H1 (cell line): Measurements from ENCODE around the gene SLC48A1. TPM values are rescaled to one million over a fixed set of nuclear protein-coding genes. Genes with fewer than 3 reads are reported as not detected.
A peak's percentile ranks its signal among the peaks of the same experiment; 100 is the strongest.

Experiments
- BACH1 ChIP-seq: IDR thresholded peaks from 2 replicates; pipeline ENCODE4 v1.6.1; 2012; ENCODE audit warnings: low read length, improper control_type of control experiment
- EGR1 ChIP-seq: IDR thresholded peaks from 2 replicates; pipeline ENCODE4 v1.6.1; 2011; ENCODE audit warnings: low read depth, low read length, borderline replicate concordance
- GTF2F1 ChIP-seq: IDR thresholded peaks from 2 replicates; pipeline ENCODE4 v1.6.1; 2012; ENCODE audit warnings: low read depth, low read length, improper control_type of control experiment, borderline replicate concordance
- KDM5A ChIP-seq: fragments of 200-600 bp; IDR thresholded peaks from 2 replicates; pipeline ENCODE4 v1.7.1; 2012; ENCODE audit warnings: mild to moderate bottlenecking, low read length, inconsistent platforms, mixed read lengths
- NRF1 ChIP-seq: IDR thresholded peaks from 2 replicates; pipeline ENCODE4 v1.6.1; 2011; ENCODE audit warnings: mild to moderate bottlenecking, low read depth, low read length, improper control_type of control experiment
- RBBP5 ChIP-seq: IDR thresholded peaks from 2 replicates; pipeline ENCODE4 v1.7.1; 2012; ENCODE audit warnings: low read depth, mild to moderate bottlenecking, inconsistent platforms, low read length, moderate library complexity, borderline replicate concordance
- RNF2 ChIP-seq: fragments of 200-900, 300-1000 bp; sonication (generic); IDR thresholded peaks from 2 replicates; pipeline ENCODE4 v1.7.1; 2016; ENCODE audit warnings: borderline replicate concordance, low read depth, mild to moderate bottlenecking, antibody characterized with exemption, low read length; ENCODE audit not compliant: poor library complexity, severe bottlenecking; ENCODE audit errors: missing control alignments
- SP1 ChIP-seq: IDR thresholded peaks from 2 replicates; pipeline ENCODE4 v1.6.1; 2011; ENCODE audit warnings: low read depth, low read length
- TAF1 ChIP-seq: IDR thresholded peaks from 2 replicates; pipeline ENCODE4 v1.6.1; 2011; ENCODE audit warnings: mild to moderate bottlenecking, low read depth, low read length
- polyA plus RNA-seq, 7 experiments: library from polyadenylated mRNA; depleted of rRNA in 3 of 7; stranded (reverse) in 5 of 7; unstranded in 2 of 7; fragments of >200 nt in 5 of 7; fragments of 200-250 nt in 2 of 7; gene quantifications; 1 replicate in 5 of 7; 2 replicates in 1 of 7; 4 replicates in 1 of 7; pipeline versions ENCODE4 v1.2.1 to v1.2.3, GENCODE V29; 2011 to 2013; ENCODE audit warnings: missing spikeins in 2 of 7, mixed read lengths in 2 of 7
- total RNA-seq: library from RNA; stranded (reverse); fragmentation: NEBNext Ultra II Directional; extraction: Animal tissue kit (Norgen Biotek cat#: 25700); gene quantifications from 2 replicates; pipeline ENCODE4 v1.2.1, GENCODE V29; 2021
- TF ChIP-seq, protein P1 (sequence below): fragments of 300-600 bp; sonication (generic); IDR thresholded peaks from 2 replicates; pipeline ENCODE4 v1.7.1; 2012; ENCODE audit warnings: low read length, moderate library complexity, mild to moderate bottlenecking, inconsistent platforms; ENCODE audit not compliant: insufficient replicate concordance

Gene SLC48A1
- total and polyA plus RNA-seq, 2 of the 8 experiments (the other 6 are each of a cell fraction or from before 2014, with no cell fraction given): 9.5 to 14.1 TPM

DNA sequence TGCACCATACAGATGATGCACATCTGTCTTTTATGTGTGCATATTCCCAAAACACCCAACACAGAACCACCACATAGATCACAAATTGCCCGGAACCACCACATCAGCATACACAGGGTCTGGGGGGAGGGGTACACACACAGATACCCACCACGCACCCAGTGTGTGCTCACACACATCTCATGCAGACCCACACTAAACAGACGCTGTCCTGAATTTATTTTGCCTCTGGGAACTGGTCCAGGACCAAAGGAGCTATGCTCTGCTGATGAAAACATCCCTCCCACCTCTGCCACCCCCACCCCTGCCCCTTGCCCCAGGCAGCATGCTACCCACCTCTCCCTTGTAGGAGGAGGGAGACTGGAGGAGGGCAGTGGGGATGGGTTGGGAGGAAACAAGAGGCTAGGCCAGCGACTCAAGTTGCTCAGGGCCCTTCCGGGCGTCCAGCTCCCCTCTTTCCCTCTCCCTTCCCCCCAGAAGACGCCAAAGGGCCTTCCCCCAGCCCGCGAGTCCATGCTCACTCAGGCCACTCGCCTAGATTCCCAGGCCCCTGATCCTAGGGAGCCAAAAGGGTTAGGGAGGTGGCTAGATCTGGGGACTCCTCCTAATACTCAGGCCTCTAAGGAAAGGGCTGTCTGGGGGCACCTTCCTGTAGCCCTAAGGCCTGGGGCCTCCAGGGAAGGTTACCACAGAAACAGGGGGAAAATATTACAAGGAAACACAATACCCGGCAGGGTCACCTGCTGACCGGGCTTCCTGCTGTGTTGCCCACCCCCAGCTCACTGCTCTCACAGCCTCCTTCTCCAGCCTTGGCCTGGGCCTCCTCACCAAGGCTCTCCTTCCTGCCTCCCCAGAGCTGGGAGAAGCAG lies 43.6 kb downstream of the SLC48A1 start (continued):
- TF ChIP-seq, protein P1, sequence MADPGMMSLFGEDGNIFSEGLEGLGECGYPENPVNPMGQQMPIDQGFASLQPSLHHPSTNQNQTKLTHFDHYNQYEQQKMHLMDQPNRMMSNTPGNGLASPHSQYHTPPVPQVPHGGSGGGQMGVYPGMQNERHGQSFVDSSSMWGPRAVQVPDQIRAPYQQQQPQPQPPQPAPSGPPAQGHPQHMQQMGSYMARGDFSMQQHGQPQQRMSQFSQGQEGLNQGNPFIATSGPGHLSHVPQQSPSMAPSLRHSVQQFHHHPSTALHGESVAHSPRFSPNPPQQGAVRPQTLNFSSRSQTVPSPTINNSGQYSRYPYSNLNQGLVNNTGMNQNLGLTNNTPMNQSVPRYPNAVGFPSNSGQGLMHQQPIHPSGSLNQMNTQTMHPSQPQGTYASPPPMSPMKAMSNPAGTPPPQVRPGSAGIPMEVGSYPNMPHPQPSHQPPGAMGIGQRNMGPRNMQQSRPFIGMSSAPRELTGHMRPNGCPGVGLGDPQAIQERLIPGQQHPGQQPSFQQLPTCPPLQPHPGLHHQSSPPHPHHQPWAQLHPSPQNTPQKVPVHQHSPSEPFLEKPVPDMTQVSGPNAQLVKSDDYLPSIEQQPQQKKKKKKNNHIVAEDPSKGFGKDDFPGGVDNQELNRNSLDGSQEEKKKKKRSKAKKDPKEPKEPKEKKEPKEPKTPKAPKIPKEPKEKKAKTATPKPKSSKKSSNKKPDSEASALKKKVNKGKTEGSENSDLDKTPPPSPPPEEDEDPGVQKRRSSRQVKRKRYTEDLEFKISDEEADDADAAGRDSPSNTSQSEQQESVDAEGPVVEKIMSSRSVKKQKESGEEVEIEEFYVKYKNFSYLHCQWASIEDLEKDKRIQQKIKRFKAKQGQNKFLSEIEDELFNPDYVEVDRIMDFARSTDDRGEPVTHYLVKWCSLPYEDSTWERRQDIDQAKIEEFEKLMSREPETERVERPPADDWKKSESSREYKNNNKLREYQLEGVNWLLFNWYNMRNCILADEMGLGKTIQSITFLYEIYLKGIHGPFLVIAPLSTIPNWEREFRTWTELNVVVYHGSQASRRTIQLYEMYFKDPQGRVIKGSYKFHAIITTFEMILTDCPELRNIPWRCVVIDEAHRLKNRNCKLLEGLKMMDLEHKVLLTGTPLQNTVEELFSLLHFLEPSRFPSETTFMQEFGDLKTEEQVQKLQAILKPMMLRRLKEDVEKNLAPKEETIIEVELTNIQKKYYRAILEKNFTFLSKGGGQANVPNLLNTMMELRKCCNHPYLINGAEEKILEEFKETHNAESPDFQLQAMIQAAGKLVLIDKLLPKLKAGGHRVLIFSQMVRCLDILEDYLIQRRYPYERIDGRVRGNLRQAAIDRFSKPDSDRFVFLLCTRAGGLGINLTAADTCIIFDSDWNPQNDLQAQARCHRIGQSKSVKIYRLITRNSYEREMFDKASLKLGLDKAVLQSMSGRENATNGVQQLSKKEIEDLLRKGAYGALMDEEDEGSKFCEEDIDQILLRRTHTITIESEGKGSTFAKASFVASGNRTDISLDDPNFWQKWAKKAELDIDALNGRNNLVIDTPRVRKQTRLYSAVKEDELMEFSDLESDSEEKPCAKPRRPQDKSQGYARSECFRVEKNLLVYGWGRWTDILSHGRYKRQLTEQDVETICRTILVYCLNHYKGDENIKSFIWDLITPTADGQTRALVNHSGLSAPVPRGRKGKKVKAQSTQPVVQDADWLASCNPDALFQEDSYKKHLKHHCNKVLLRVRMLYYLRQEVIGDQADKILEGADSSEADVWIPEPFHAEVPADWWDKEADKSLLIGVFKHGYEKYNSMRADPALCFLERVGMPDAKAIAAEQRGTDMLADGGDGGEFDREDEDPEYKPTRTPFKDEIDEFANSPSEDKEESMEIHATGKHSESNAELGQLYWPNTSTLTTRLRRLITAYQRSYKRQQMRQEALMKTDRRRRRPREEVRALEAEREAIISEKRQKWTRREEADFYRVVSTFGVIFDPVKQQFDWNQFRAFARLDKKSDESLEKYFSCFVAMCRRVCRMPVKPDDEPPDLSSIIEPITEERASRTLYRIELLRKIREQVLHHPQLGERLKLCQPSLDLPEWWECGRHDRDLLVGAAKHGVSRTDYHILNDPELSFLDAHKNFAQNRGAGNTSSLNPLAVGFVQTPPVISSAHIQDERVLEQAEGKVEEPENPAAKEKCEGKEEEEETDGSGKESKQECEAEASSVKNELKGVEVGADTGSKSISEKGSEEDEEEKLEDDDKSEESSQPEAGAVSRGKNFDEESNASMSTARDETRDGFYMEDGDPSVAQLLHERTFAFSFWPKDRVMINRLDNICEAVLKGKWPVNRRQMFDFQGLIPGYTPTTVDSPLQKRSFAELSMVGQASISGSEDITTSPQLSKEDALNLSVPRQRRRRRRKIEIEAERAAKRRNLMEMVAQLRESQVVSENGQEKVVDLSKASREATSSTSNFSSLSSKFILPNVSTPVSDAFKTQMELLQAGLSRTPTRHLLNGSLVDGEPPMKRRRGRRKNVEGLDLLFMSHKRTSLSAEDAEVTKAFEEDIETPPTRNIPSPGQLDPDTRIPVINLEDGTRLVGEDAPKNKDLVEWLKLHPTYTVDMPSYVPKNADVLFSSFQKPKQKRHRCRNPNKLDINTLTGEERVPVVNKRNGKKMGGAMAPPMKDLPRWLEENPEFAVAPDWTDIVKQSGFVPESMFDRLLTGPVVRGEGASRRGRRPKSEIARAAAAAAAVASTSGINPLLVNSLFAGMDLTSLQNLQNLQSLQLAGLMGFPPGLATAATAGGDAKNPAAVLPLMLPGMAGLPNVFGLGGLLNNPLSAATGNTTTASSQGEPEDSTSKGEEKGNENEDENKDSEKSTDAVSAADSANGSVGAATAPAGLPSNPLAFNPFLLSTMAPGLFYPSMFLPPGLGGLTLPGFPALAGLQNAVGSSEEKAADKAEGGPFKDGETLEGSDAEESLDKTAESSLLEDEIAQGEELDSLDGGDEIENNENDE: no peak
- no peak for TF ChIP-seq BACH1
- TF ChIP-seq KDM5A: no peak
- no peak for TF ChIP-seq RNF2
- no peak for TF ChIP-seq NRF1
- no peak for TF ChIP-seq EGR1
- TF ChIP-seq TAF1: no peak
- TF ChIP-seq GTF2F1: no peak
- 0 out of 2 replicates have a peak, but pooled peaks have one; percentile 35 for TF ChIP-seq RBBP5
- TF ChIP-seq SP1: no peak
